ENCODE measurements around the gene C3orf33. TPM values are rescaled to one million over a fixed set of nuclear protein-coding genes. Genes with fewer than 3 reads are reported as not detected.
A peak's percentile ranks its signal among the peaks of the same experiment; 100 is the strongest.

The C3orf33 gene
- total and polyA plus RNA-seq, 9 of the 15 experiments (the other 6 are each of a cell fraction or from before 2014, with no cell fraction given), result 4.1 to 10.2 (median 6.0) TPM

GRCh38 chr3:155854141-155854940, 48.3 kb upstream of the C3orf33 start, which contains the start of gene SLC33A1 (continued):
- no peak for TF ChIP-seq ZNF398 (CRISPR knock-in tag; IDR thresholded peaks at IDR 0.05)
- TF ChIP-seq NR4A1 (CRISPR knock-in tag; IDR thresholded peaks at IDR 0.05), result no peak
- peak; percentile 74 for TF ChIP-seq NR4A1 (tag; IDR thresholded peaks at IDR 0.05)
- peak in 2 of 3 experiments; percentile 2 to 4; a peak in 1 of 6 replicates for TF ChIP-seq CTCF (IDR thresholded peaks at IDR 0.05 in 2 of 3, conservative IDR thresholded peaks at IDR 0.05 in 1 of 3; ENCODE audit: insufficient read depth in 2 of 3, low read depth in 1 of 3, low read length in 3 of 3)
- TF ChIP-seq ZNF347 (CRISPR knock-in tag; IDR thresholded peaks at IDR 0.05; ENCODE audit: low read depth), result no peak
- no peak for TF ChIP-seq BRD4 (IDR thresholded peaks at IDR 0.05)
- no peak for TF ChIP-seq SAFB (IDR thresholded peaks at IDR 0.05; ENCODE audit: borderline replicate concordance, low read depth, low read length)
- TF ChIP-seq SMARCE1 (IDR thresholded peaks at IDR 0.05), result no peak; the same call in 1 of the 2 replicates
- TF ChIP-seq CGGBP1 (CRISPR knock-in tag; IDR thresholded peaks at IDR 0.05), result no peak; the same call in 1 of the 2 replicates
- no peak for TF ChIP-seq RAD21 (CRISPR knock-in tag; conservative IDR thresholded peaks at IDR 0.05 in 1 of 2, IDR thresholded peaks at IDR 0.05 in 1 of 2)
- TF ChIP-seq ZFX (CRISPR knock-in tag; IDR thresholded peaks at IDR 0.05), result peak; percentile 84
- TF ChIP-seq GTF2A2 (tag; IDR thresholded peaks at IDR 0.05), result no peak
- TF ChIP-seq RBM25 (IDR thresholded peaks at IDR 0.05; ENCODE audit: low read depth, low read length, severe bottlenecking), result no peak
- TF ChIP-seq NFIX (CRISPR knock-in tag; IDR thresholded peaks at IDR 0.05; ENCODE audit: low read depth), result no peak
- no peak for TF ChIP-seq POLR3A (IDR thresholded peaks at IDR 0.05; ENCODE audit: borderline replicate concordance, extremely low read depth, insufficient read depth, insufficient read length)
- no peak for TF ChIP-seq POU5F1 (IDR thresholded peaks at IDR 0.05; ENCODE audit: borderline replicate concordance, low read depth, low read length, partially characterized antibody)
- TF ChIP-seq PHB (CRISPR knock-in tag; IDR thresholded peaks at IDR 0.05), result no peak
- TF ChIP-seq CREB1 (IDR thresholded peaks at IDR 0.05), result peak; percentile 73
- TF ChIP-seq CREB1 (CRISPR knock-in tag; IDR thresholded peaks at IDR 0.05), result peak; percentile 71
- TF ChIP-seq FOXK2 (conservative IDR thresholded peaks at IDR 0.05 in 1 of 2, IDR thresholded peaks at IDR 0.05 in 1 of 2; ENCODE audit: low read depth in 2 of 2), result peak; percentile 93 to 96
- no peak for TF ChIP-seq BCL6 (CRISPR knock-in tag; IDR thresholded peaks at IDR 0.05)
- TF ChIP-seq MYC (IDR thresholded peaks at IDR 0.05; ENCODE audit: low read depth, low read length), result peak; percentile 92
- TF ChIP-seq MYC (CRISPR knock-in tag; IDR thresholded peaks at IDR 0.05; ENCODE audit: borderline replicate concordance, low read depth), result 0 out of 2 replicates have a peak, but pooled peaks have one; percentile 64
- TF ChIP-seq SMARCA5 (IDR thresholded peaks at IDR 0.05), result no peak
- peak in 1 of 2 experiments; percentile 91; a peak in 2 of 4 replicates for TF ChIP-seq ARNT (IDR thresholded peaks at IDR 0.05)
- no peak for TF ChIP-seq ZNF79 (CRISPR knock-in tag; IDR thresholded peaks at IDR 0.05; ENCODE audit: low read depth)
- TF ChIP-seq EHMT2 (IDR thresholded peaks at IDR 0.05), result no peak
